ENCODE results near the gene TMEM26.
A peak's percentile ranks its signal among the peaks of the same experiment; 100 is the strongest.

The TMEM26 gene

GRCh38 chr10:61458031-61458430 is 4.8 kb upstream of the TMEM26 start:
- no peak for FAIRE-seq

DNA sequence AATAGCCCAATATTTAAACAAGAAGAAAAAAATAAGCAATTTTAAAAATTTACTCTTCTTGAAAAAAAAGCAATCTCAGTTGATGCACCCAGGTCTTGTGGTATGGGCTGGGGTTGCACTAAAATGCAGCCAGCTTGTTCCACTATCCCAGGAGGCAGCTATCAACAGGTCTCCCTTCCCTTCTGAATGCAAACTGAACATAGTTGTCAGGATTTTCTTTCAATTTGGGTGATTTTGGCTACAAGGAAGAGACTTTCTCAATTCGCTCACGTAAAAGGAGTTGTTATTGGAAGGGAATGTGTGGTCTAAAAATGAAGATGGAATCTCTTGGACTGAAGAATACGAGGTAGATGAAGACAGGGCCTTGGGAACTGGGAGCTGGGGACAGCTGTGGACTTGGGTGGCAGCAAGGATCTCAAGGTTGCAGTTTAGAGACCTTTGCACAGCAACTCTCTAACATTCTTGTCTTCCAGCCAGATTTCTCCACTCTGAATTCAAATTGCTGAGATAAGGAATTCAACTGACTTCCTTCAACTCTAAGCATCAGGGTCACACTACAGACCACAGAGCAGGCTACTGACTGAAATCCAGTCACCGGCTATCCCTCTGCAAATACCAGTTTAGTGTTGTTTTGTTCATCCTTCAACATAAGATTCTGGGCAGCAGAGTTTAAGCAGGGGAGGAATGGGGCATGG is 3.1 kb upstream of the TMEM26 start:
- no peak for FAIRE-seq

DNA sequence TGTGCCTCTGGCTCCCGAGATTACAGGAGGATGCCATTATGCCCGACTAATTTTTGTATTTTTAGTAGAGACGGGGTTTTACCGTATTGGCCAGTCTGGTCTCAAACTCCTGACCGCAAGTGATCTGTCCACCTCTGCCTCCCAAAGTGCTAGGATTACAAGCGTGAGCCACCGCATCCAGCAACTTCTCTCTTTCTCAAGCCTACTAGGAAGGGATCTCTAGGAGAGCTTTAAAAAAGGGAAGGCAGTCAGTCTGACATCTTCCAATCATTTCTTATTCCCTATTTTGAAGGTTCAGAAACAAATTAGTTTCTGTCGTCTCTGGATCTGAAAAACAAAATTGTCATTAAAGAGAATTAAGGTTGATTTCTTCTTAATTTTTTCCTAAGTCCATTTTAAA is 2.5 kb upstream of the TMEM26 start:
- no peak for FAIRE-seq

DNA sequence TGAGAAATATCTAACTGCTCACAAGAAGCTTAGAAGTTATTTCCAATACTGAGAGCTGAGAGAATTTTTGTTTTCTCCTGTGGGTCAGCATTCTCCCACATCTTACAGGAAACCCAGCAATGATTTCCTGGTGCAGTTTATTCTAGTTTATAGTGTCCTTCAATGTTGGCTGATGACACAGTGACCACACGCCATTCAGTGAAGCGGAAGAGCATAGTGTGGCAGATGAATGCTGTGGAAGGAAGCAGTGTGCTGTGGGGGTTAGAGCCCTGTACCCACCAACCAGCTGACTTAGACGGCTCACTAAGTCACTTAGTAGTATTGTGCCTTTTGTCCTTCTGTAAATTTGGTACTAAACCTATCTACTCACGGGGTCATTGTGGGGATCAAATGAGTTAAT is 1.4 kb upstream of the TMEM26 start:
- FAIRE-seq = no peak

- no peak for FAIRE-seq
Measured at GRCh38 chr10:61452151-61452651, 980 bp downstream of the TMEM26 start.

DNA sequence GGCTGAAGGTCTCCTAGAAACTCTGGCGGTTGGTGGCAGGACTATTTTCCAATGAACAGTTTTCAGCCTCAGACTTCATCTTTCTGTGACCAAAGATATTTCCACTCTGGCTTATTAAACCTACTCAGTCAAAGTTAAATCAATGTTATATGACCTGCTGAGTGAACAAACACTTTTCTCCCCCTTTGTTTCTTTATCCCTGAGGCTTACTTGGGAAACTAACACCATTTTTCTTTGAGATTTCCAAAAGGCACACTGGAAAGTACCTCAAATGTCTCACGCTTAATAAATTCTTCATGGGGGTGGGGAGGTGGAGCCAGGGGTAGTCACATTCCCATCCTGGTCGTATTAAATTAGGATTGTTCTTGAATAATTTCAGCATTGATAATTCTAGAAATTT is 1.8 kb downstream of the TMEM26 start:
- no peak for FAIRE-seq

DNA sequence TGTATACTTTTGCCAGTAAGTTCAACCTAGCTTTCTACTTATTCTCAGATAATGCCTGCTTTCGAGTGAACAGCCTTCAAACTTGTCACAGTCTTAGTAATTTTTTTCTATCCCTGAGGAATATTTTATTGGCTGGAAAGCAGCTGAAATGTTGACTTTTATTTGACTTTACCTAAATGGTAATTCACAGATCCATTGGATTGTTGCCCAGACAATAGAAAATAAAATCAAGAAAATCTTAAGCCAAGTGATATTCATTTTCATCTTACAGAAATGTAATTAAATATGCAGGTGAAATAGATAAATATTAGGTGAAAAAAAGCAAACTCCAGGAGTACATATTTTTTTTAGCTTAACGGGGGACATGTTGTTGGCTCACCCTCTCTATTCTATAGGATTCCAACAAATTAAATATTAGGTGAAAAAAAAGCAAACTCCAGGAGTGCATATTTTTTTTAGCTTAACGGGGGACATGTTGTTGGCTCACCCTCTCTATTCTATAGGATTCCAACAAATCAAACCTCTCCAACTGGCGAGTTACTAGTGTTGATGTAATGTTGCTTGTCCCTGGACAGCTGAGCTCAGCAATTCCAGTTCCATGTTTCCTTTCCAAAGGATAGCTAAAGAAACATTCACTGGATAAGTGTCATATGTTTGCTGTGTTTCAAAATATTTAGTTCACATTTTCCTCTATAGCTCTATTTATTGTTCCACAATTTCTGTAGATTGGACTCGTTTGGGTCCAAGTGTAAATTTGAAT is 4.2 kb downstream of the TMEM26 start:
- FAIRE-seq = no peak

DNA sequence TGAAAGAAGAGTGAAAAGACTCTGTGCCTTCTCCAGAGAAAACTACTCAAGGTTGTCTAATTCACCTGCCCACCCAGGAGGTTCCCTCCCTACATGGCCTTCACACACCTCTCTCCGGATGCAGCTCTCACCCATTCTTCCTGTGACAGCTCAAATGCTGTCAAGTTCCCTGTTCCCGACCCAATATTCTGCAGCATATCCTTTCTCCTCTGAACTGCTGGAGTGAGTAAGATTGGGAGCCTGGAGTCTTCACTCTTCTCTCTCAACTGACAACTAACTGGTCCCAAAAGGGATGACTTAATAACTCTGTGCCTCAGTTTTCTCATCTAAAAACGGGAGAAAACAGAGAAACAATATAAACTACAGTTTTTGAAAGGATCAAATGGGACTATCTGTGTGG is 5.1 kb downstream of the TMEM26 start:
- FAIRE-seq = no peak

GRCh38 chr10:61439058-61439609 is 14.0 kb downstream of the TMEM26 start:
- no peak for FAIRE-seq

- FAIRE-seq = peak; percentile 9
Measured at GRCh38 chr10:61438141-61438988, 14.8 kb downstream of the TMEM26 start.

DNA sequence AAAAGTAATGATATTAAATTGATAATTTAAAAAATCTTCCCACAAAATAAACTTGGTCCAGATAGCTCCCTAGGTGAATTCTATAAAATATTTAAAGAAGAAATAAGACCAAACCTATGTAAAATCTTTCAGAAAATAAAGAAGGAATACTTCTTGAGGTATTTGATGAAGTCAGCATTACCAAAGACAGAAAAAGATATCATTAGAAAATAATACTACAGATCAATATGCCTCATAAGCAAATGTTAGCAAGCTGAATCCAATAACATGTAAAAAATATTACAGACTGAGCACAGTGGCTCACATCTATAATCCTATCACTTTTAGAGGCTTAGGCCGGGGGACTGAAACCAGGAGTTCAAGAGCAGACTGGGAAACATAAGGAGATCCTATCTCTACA is 30.0 kb downstream of the TMEM26 start:
- no peak for FAIRE-seq

DNA sequence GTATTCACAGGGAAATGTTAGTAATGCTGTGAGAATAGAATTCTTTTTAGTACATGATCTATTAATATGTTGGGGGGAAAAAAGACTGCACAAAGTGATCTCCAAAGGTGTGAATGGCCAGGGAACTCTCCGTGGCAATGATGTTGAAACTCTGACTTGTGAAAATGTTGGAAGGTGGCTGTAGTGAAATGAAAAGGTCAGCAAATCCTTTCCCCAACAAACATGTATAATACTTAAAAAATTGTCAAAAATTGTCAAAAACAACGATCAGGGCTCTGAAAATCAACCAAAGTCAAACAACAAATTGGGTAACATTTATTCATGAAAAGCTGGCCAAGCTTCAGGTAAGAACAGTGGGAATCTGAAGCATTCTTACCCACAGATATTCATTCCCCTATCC is 35.5 kb downstream of the TMEM26 start:
- no peak for FAIRE-seq

GRCh38 chr10:61415824-61416223 is 37.4 kb downstream of the TMEM26 start:
- FAIRE-seq = no peak

DNA sequence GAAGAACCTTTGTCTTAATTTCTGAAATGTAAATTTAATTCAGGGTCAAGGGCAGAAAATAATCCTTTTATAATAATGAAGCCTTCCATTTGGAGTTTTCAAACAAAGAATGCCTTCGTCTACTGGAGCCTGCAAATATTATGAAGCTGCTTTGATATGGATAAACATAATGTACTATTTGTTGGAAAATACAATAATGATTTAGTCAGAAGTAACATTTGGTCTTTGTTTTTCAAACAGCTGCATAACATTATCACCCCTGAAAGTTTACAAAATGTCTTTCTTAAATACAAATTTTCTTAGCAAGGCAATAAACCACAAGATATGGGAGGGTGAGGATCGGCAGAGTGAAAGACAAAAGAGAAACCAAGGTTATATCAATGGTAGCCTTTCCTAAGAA is 41.5 kb downstream of the TMEM26 start:
- no peak for FAIRE-seq

DNA sequence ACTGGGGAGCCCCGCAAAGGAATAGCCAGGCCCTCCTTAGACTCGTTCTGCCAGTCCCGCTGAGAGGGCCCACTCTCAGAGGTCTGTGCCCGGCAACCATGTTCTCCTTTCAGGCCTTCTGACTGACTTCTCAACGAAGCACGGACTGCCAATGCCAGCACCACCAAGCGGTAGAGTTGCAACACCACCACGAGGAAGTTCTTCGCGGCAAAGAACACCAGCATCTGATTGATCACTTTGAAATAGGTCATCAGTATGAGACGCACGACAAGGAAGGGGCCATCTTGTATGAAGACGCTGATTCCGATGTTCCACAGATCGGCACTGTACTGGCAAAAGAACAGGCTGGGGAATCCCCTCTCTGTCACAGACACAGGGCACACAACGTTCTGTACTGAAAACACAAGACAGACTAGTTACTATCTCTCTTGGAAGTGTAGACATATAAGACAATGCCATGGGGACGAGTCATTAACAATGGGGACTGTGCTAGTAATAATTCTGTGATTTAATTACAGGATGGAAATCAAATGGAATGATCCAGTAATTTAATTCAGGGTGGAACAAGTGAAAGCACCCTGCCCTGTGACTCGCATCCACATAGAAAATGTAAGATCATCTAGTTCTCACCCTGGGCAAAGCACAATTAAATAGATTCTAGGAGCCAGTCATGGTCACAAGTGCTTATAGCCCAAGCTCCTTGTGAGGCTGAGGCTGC is 42.7 kb downstream of the TMEM26 start:
- no peak for FAIRE-seq

DNA sequence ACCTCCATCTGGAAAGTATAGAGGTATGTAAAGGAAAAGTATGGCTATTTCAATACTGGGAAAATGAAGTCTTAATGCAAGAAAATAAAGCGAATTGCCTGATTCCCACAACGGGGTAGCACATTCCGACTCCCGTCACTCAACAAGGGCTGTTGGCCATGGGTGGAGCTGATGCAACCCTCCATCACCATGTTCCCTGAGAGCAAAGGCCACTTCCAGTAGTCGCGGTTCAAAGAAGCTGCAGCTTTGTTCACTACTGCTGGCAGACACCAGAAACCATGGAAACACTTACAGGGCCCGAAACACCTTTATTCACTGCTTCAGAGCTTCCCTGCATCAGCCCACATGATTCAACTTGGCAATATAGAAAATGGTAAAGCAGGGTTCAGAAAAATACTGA is 44.0 kb downstream of the TMEM26 start:
- FAIRE-seq = no peak

DNA sequence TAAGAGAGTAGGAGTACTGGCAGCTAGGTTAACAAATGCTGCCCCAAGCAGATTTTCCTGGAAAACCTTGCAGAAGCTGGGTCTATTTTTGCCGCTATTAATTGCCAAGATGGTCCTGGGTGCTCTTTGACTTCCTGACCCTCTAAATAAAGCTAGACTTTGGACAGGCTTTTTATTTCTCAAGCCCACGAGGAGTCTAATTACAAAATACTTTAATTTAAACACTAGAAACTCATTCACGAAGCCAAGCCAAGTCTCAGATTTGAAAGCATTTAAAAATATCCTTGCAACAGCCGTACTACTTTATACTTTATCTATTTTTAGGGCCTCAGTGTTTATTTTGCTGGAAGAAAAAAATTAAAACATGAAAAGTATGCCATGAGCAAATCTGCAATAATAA is 45.1 kb downstream of the TMEM26 start:
- FAIRE-seq = no peak

DNA sequence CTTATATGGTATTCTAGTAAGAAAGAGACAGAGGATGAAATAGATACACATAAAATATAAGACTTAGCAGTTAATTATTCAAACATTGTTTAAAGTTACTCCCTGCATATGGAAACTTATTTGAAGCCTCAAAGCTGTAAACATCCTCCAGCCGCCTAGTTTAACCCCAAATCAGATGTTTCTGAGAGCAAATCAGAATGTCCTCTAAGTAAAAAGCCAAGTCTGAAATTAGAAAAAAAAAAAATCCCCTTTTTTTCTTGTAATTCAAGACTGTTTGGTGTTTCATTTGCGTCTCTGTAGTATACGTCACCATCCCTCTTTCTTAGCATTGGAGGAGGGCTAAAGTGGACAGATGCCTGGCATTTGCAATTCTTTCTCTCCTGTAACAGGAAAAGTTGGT is 46.4 kb downstream of the TMEM26 start:
- no peak for FAIRE-seq

GRCh38 chr10:61406242-61406641 is 46.9 kb downstream of the TMEM26 start:
- no peak for FAIRE-seq

DNA sequence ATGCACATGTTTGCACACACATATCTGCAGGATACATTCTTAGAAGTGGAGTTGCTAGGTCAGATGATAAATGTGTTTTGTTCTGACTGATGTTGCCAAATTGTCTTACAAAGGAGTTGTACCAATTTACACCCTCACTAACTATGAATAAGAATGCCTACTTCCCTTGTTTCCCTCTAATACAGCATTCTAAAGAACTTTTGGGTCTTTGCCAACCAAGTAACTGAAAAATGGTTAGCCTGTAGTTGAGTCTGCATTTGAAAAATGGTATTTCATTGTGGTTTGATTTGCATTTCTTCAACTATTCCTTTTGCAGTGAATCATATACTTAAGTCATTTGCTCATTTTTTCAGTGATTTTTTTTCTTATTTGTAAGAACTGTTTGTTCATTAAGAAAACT is 48.4 kb downstream of the TMEM26 start:
- no peak for FAIRE-seq

GRCh38 chr10:61400524-61400923 is 52.7 kb downstream of the TMEM26 start:
- no peak for FAIRE-seq

DNA sequence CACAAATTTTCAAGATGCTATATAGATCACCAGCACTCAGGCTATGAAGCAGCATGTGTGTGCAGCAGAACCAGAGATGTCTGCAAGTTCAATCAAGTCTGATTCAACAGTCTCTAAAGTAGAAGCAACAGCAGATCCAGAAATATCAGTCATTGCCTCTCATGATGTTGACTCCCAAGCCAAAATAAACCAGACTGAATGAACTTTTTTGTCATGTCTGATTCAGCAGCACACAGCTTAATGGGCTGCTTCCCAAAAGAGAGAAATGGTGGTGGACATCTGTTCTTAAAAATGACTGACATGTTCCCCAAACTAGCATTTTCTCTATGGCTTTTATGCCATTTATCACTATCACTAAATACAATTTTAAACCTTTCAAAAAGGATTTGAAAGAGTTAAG is 53.8 kb downstream of the TMEM26 start:
- no peak for FAIRE-seq
